Activated CD8-positive, alpha-beta memory T cell treated with anti-CD3 and anti-CD28 coated beads for 1 hour (primary cell): ENCODE results near the gene TXLNB.

Source experiments
- DNase-seq, 2 donors: peaks; one replicate each; pipeline ENCODE4 v3.0.0-alpha.2; 2020; ENCODE audit warnings: low read depth in 1 of 2; ENCODE audit errors: extremely low read depth in 1 of 2

Gene TXLNB

DNA sequence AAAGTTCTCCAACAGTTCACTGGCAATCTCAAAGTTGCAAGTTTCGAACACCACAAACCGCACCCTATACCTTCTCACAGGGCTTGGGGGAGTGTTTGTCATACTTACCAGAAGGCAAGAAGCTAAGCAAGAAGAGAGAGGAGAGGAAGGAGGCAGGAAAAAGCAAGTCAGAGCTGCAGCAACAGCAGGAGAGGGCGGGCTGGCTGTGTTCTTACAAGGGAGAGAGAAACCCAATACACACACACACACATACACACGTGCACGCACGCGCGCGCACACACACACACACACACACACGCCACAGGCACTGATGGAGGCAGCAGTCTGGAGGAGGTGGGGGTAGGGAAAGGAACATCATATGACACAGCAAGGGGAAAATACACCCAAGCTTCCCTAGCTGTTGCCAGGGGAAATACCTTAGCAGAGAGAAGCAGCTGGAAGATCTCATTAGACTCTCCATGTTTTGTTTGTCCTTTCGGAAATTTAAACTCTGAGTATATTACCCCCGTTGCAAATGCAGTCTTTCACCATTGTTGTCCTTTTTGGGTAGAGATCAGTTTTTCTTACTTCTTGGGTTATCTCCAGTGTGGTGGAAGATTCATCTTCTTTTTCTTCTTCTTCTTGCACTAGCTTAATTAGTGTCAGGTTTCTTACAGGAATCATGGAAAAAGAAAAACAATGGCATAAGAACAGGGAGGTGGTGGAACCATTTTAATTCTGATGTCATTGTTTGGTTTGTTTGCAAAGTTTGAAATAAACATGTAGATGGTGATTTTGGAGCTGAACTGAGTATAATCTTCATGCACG is at the start of gene TXLNB:
TSS of gene TXLNB (minus strand) at position 186 of the 807 bp plus-strand sequence. CDS start 3,099 bp downstream, outside the sequence.
- DNase-seq = peak; percentile 57 to 71

DNA sequence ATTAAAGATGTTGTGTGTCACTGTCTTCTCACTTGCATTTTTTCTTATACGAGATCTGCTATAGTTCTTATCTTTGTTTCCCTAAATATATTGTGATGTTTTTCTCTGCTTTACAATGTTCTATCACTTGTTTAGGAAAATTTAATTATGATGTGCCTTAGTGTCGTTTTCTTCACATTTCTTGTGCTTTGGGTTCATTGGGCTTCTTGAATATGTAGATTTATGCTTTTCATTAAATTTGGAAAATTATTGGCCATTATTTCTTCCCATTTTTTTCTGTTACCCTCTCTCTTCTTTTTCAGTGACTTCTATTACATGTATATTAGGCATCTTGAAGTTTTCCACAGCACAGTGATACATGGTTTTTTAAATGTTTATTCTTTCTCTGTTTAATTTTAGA is 49.3 kb upstream of the TXLNB start:
- no peak for DNase-seq

DNA sequence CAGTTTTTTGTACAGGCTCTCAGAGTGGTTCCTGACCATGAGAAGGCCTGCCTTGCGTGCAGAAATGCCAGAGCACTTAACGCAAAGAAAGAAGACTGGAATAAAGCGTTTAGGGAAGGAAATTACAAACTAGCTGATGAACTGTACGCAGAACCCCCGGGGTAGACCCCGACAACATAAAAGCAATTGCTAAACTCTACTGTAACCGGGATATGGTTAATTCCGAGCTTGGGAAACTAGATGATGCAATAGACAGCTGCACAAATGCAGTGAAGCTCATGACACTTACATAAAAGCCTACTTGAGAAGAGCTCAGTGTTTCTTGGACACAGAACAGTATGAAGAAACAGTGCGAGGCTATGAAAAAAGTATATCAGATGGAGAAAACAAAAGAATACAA is 47.0 kb upstream of the TXLNB start:
- DNase-seq = no peak

GRCh38 chr6:139337830-139338229 is 46.0 kb upstream of the TXLNB start:
- no peak for DNase-seq

- no peak for DNase-seq
Measured at GRCh38 chr6:139337001-139337400, 45.2 kb upstream of the TXLNB start.

GRCh38 chr6:139336488-139336887 is 44.7 kb upstream of the TXLNB start:
- DNase-seq = no peak

DNA sequence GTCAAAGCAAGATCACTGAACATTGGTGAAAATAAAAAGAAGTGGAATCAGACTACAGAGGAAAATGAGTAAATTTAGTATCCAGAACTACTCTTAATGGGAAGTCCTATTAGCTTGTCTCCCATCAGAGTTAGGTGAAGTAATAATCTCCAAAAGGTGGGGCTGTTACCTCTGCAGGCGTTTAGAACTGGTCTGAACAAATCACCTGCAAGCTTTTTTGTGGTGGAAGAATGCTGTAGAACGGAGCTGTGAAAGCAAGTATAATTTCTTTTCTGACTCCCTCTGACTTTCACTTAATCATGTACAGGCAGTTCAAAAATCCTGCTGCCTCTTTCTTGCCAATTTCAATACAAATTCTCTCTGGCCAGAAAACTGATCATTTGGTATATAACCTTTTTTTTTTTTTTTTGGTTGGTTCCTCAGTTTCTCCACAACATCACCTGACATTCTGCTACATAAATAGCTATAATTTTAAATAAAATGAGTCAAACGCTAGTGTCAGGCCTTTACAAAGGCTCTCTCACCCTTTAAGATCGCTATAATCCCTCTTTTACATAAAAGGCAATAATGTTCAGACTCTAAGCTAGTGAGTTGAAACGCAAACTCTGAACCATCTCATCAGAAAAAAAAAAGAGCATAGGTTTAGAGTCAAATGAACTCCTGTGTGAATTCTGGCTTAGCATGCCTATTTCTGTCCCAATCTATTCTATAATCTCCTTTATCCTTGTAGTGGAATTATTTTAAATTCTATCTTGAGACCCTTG is 43.8 kb upstream of the TXLNB start:
- DNase-seq = no peak

GRCh38 chr6:139334806-139335446 is 43.1 kb upstream of the TXLNB start:
- no peak for DNase-seq

DNA sequence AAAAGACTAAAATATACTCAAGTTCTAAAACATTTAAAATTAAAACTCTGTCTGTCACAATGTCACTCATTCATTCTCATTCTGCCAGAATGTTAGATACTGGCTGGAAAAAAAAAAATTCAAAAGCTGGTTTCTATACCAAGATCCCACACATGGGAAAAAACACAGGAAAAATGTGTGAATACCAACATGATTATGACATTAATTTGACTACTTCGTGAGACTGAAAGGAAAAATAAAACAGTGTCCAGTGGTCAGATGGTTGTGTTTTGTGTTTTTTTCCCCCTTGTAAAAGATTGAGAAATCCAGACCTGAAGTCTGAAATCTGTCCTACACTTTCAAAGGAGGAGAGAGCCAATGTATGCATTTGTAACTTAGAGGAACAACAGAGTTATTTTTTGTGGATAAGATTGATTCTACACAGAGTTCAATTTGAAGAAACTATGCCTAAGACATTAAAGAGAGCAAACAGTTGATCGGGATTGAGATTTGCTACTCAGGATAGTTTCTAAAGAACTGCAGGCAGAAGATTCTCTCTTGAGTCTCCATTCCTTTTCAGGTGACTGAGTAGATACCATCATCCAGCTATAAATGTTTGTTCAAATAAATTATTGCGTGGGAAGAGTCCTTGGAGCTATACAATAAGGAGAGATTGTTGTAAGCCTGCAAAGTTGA is 39.2 kb upstream of the TXLNB start:
- no peak for DNase-seq

GRCh38 chr6:139330306-139330705 is 38.5 kb upstream of the TXLNB start:
- DNase-seq = no peak

DNA sequence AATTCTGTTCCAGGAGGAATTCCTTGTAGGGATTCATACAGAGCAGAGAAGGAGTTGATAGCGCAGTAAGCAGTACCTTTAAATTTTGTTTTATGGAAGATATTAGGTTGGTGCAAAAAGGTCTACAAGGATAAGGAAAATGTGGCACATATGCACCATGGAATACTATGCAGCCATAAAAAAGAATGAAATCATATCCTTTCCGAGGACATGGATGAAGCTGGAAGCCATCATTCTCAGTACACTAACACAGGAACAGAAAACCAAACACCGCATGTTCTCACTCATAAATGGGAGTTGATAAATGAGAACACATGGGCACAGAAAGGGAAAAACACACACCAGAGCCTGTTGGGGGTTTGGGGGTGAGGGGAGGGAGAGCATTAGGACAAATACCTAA is 37.4 kb upstream of the TXLNB start:
- DNase-seq = no peak

DNA sequence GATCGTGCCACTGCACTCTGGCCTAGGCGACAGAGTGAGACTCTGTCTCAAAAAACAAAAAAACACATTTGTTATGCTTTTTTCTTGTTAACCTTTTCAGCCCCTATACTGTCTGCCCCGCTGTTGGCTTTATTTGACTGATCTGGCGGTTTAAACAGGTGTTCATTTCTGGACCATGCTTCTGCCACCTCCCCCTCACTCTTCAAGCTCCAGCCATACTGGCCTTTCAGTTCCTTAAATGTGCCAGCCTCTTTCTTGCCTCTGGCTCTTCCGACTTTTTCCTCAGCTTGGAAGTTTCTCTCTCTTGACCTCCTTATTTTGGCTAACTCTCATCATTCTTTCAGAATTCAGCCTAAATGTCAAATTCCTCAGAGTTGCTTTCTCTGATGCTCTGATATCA is 35.2 kb upstream of the TXLNB start:
- no peak for DNase-seq

GRCh38 chr6:139325686-139326085 is 33.9 kb upstream of the TXLNB start:
- DNase-seq = no peak

DNA sequence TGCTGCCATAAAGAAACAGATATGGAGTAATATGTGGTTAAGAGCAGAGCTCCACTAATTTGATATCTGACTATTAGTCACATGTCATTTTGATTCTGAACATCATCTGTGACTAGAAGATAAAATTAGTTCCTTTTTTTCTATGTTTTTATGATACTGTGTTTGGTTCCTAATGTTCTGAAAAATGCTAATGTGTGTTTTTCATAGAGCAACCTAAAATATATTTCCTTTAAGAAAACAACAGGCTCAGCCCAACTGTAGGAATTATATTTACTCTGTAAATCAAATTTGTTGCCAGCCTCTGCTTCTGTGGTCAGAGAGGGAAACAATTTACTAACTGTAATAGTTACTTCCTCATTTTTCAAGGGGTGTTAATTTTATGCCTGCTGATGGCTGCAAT is 33.3 kb upstream of the TXLNB start:
- DNase-seq = no peak

- DNase-seq = no peak
Measured at GRCh38 chr6:139324301-139324555, 32.4 kb upstream of the TXLNB start.

DNA sequence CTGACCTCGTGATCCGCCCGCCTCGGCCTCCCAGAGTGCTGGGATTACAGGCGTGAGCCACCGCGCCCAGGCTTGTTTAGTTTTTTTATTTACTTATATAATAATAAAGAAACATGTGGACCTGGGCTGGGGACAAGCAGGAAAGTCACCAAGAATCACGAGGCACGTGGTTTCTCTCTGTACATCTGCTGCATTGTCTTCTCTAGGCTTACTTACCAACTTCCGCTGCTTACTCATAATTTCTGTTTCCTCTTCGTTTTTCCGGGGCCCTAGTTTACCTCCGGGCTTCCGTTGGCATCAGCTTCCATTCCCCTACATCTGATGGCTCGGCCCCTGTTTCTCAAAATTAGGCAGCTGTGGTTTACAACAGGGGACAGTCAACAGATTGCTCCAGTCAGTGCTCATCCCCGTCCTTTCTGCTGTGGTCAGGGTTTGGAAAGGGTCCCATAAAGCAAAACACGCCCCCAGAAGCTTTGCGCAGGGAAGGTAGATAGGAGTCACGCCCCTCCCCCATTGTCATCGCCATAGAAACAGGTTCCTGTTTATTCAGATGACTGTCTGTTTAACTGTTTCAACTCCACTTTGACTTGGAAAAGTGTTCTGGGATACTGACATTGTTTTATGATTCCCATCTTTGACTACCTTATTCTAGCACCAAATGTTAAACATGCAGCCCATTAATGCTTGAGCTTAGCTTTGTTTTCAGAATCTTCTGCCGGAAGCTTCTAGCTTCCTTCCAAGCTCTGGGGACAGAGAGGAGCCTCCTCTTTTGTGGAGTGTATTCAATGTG is 31.9 kb upstream of the TXLNB start:
- DNase-seq = peak; percentile 61 to 77

DNA sequence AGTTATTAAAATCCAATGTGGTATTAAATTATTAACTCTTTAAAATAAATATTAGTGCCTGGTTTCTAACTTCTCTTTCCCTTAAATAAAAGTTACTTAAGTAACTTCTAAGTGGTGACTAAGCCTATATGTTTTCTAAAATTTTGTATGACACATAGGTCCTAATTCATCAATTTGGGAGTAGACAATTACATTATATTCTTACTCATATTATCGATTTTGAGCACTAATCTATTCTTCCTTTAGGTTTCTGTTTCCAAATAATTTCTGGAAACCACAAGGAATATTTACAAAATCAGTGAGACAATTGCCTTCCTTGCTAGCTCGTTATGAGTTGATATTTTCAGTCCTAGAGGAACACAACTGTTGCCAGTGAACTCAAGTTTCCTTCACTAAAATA is 28.3 kb upstream of the TXLNB start:
- no peak for DNase-seq

GRCh38 chr6:139316622-139317317 is 25.0 kb upstream of the TXLNB start:
- DNase-seq = no peak

DNA sequence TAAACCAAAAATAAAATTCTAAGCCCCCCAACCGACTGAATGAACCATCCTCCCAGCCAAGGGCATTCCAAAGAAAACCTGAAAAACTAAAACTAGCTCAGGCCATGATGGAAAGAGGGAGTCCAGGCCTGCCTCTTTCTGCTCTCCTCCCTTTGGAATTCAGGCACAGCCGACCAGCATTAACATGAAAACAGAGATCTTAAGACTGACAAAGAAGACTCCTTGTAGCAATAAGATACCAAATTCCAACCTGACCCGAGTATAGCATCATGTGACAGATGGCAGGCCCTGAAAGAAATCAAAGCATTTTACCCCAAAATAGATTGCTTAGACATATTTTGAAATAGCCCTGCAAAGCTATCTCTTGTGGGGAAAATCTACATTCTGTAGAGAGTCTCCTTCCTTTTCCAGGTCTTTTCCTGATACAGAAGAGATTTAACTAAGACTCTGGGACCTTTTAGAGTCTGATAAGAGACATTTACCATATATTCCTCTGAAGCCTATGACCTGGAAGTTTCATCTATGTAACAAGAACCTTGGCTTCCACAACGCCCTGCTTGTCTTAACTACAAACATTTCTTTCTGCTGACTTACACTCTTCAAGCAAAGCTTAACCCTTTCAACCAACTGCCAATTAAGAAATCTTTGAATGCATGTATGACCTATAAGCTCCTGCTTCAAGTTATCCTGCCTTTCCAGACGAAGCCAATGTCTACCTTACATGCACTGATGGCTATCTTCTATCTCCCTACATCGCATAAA is 22.2 kb upstream of the TXLNB start:
- no peak for DNase-seq
